ENCODE measurements around the gene TUNAR.

Gene TUNAR

GRCh38 chr14:95875831-95876760, 536 bp upstream of the TUNAR start:
- DNase-seq: no peak

GRCh38 chr14:95877633-95878032, 1.0 kb downstream of the TUNAR start:
- DNase-seq: no peak

GRCh38 chr14:95884377-95884776, 7.7 kb downstream of the TUNAR start:
- no peak for DNase-seq

DNA sequence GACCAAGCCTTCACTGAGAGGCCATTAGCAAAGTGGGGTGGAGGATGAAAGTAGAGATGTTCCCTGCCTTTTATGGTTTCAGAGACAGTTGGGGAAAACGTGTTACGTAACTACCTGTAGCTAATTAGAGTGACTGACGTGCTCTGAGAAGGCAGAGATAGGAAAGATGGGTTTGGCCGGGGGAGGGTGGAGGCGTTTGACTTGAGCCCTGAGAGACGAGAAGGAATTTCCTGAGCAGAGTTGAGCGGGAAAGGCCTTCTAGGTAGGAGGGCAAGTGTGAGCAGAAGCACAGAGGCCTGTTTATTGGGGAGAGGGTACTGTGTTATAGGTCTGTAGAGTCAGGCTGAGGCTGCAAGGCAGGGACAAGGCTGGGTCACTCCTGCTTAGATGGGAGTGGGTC, 8.6 kb downstream of the TUNAR start:
- no peak for DNase-seq

DNA sequence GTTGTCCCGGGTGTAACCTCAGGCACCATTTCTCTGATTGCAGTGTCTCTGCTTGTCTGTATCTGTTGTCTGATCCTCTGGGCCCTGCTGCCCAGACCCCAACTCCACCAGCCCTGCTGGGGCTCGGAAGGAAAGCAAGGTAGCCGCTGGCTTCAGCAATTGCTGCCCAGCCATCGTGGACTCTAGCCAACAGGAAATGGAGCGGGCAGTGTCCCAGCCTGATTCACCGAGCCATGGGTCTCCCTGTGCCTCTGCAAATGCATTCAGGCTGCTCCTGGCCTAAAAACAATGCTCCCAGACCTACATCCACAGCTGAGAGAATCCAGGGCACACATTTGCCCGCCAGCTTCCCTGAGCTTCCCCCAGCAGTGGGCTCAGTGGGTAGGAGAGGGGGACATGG, 9.2 kb downstream of the TUNAR start:
- no peak for DNase-seq

- no peak for DNase-seq
Measured at GRCh38 chr14:95886366-95887056, 9.9 kb downstream of the TUNAR start.

- no peak for DNase-seq
Measured at GRCh38 chr14:95887351-95887750, 10.7 kb downstream of the TUNAR start.

DNA sequence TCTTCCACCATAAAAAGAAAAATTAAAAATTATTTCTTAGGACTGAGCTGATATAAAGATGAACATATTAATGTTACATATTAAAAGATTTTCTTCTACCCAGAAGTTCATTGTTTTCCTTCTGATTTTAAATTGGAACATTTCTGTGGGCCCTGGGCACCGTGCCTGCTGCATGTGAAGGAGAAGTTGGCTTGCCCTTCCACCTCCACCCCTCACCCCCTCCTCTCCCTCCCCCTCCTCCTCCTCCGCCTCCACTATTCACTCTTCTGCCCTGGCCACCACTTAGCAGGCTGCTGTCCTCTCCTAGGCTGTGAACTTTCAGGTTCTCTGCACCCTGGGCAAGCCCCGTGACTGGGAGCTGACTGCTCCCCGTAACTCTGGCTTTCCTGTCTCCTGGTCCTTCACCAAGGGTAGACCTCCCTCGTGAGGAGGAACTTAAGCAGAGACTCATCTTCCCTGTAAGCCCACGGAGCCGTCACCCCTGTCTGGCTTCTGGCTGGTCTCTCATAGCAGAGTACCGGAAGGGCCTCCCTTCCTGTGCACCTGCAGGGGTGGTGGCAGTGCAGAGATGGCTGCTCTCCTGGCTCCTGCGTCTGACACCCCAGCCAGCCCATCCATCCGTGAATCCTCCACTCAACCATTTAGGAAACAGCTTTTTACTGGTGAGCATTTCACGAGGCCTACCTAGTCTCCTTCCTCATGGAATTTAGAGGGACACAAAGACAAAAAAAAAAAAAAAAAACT, 12.8 kb downstream of the TUNAR start:
- DNase-seq: no peak

DNA sequence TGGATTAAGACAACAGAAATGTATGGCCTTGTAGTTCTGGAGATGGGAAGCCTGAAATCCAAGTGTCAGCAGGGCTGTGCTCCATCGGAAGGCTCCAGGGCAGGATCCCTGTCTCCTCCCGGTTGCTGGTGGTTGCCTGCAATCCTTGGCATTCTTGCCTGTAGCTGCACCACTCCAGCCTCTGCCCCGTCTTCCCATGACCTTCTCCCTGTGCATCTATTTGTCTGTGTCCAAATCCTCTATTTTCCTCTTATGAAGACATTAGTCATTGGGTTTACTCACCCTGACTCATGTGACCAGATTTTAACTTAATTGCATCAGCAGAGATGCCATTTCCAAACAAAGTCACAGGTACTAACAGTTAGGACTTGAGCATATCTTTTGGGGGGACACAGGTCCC, 15.1 kb downstream of the TUNAR start:
- DNase-seq: no peak

- no peak for DNase-seq
Measured at GRCh38 chr14:95892142-95892541, 15.5 kb downstream of the TUNAR start.

GRCh38 chr14:95895720-95896119, 19.1 kb downstream of the TUNAR start:
- DNase-seq: peak; percentile 2

- DNase-seq: no peak
Measured at GRCh38 chr14:95896498-95897135, 20.0 kb downstream of the TUNAR start.

DNA sequence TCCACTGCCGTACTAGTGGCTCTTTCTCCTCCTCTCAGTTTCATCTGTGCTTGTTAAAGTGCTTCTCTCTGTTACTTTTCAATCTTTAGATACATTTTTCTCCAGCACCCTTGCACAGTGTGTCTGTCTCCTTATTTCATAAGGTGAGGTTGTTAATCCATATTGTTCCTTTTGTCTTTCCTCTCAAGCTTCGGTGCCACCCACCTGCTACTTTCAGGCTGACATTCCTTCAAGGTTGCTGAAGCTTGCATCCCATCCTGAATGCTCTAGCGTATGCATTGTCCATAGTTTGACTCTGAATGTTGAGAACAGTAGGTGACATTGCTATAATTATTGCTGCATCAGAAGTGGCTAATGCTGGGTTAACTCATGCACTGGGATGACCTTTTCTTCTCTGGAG, 20.6 kb downstream of the TUNAR start:
- DNase-seq: no peak

GRCh38 chr14:95901054-95901453, 24.4 kb downstream of the TUNAR start:
- no peak for DNase-seq

DNA sequence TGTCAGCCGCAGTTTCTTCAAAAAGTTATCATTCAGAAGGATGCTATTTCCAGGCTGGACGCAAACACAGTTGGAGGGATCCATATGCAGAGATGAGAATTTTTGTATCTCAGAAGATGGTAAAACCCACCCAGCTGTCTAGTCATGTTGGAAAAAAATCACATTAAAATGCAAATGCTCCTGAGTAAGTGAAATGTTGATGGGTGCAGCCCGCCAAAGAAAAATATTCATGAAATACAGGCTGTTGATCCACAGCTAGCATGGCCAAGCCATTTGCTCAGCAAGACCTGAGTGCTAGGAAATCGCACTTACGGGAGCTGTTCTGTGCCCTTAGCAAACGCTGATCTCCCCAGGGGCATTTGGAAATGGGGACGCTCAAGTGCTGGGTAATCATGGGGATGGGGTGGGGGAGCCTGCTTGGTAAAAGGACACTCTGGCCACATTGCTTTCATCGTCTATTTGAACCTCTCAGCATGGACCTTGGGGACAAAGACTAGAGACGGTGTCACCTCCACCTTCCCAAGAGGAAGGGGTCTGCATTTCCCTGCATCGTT, 25.7 kb downstream of the TUNAR start:
- DNase-seq: no peak

GRCh38 chr14:95903165-95903564, 26.5 kb downstream of the TUNAR start:
- DNase-seq: no peak

GRCh38 chr14:95903616-95904107, 27.0 kb downstream of the TUNAR start:
- no peak for DNase-seq

GRCh38 chr14:95906591-95906990, 30.0 kb downstream of the TUNAR start:
- DNase-seq: no peak

DNA sequence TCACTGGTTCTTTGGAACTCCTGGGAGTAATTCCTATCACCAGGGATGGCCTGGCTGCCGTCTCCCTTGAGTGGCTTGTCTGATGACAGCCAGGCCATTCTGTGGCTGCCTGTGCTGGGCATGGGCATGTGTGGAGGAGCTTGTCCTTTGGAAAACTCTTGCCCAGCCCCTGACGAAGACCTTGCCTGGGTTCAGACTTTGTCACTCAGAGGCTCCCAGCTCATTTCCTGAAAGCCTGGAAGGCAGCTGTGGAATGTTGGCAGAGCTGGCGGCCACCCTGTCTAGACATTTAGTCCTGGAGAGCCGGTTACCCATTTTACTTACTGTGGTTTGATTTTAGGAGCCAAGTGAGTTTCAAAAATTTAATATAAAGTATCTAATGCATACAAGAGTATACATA, 34.0 kb downstream of the TUNAR start:
- no peak for DNase-seq

DNA sequence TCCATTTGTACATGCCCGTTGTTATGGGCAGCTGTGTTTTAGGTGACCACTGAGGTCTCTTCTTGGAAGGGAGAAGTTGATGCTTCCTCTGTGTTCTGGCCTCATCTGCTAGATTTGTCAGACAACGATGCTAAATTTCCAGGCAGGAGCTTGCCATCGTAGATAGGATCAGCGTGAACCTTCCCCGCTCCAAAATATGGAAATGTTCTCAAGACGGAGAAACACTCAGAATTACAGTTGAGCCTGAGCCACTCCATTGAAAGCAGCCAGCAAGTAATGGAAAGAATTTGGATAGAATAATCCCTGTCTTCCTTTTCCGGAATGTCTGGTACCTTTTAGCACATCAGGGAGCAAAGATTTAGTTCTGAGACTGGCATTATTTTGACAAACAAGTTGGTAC, 34.8 kb downstream of the TUNAR start:
- no peak for DNase-seq

DNA sequence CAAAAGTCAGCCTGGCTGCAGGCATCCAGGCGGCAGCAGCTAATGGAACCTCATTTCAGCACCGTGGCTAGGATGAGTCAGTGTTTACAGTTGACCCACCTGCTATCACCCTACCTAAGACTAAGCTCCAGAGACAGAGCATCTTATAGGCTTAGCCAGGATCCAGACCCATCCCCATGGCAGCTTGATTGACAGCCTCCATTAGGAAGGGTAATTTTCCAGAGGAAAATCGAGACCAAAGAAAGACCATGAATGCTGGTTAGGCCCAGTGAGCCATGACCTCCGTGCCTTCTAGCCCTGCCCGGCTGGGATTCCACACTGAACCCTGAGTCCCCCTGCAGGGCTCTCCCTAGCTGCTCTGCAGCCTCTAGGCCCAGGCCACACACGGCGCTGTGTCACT, 38.7 kb downstream of the TUNAR start:
- no peak for DNase-seq

DNA sequence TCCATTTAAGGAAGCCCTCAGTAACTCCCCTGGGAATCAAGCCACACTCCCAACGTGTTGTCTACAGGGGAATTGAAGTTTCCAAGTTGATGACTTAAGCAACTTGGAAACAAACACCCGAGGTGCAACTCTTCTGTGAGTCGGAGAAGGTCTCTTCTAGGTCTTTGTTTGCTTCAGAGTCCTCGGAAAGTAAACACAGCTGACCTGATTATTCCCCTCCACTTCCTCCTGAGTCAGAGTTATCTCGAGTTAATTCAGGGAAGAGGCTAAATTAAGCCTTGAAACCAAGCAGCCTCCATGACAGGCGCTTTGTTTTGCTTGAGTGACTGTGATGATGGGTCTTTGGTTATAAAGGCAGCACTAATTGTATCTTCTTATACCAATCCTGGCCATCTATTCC, 41.8 kb downstream of the TUNAR start:
- DNase-seq: no peak

All from activated CD4-positive, alpha-beta T cell treated with anti-CD3 and anti-CD28 coated beads, Interleukin-2, amount 50 U/mL, for 1 hour (primary cell).